Activated CD4-positive, alpha-beta T cell treated with anti-CD3 and anti-CD28 coated beads for 48 hours (primary cell): ENCODE data around the gene ACIN1.
"Not testable (repeated sequence)": the region's sequence is repeated elsewhere in the genome, so short reads cannot be mapped to it uniquely, and the experiment has no call there.

Source experiments
- DNase-seq: peaks from one replicate; pipeline ENCODE4 v3.0.0-alpha.2; 2020

The ACIN1 gene

GRCh38 chr14:23040100-23040499, 54.8 kb downstream of the ACIN1 start:
- no peak for DNase-seq

- DNase-seq, result no peak
Observed at GRCh38 chr14:23035303-23036144, 59.4 kb downstream of the ACIN1 start.

- peak; percentile 92 for DNase-seq
Observed at GRCh38 chr14:23034498-23035302, 60.2 kb downstream of the ACIN1 start, which contains the start of gene PSMB5. TSS of gene PSMB5 (minus strand) at chr14:23034900. CDS start at chr14:23034881, 19 bp downstream.

- DNase-seq, result no peak
Observed at GRCh38 chr14:23033801-23034497, 61.0 kb downstream of the ACIN1 start.

GRCh38 chr14:23033251-23033727, 61.6 kb downstream of the ACIN1 start:
- no peak for DNase-seq

- no peak for DNase-seq
Observed at GRCh38 chr14:23030936-23031335, 64.0 kb downstream of the ACIN1 start.

- DNase-seq, result no peak
Observed at GRCh38 chr14:23028799-23029198, 66.1 kb downstream of the ACIN1 start.

- DNase-seq, result peak; percentile 43
Observed at GRCh38 chr14:23025151-23025814, 69.7 kb downstream of the ACIN1 start.

- DNase-seq, result no peak
Observed at GRCh38 chr14:23024612-23025075, 70.3 kb downstream of the ACIN1 start.

- DNase-seq, result no peak
Observed at GRCh38 chr14:23023795-23024152, 71.2 kb downstream of the ACIN1 start.

- DNase-seq, result no peak
Observed at GRCh38 chr14:23023022-23023794, 71.7 kb downstream of the ACIN1 start.

- DNase-seq, result no peak
Observed at GRCh38 chr14:23021889-23022442, 73.0 kb downstream of the ACIN1 start.

- DNase-seq, result no peak
Observed at GRCh38 chr14:23021434-23021833, 73.5 kb downstream of the ACIN1 start.

- no peak for DNase-seq
Observed at GRCh38 chr14:23020143-23021128, 74.5 kb downstream of the ACIN1 start.

GRCh38 chr14:23018107-23018506, 76.8 kb downstream of the ACIN1 start:
- DNase-seq, result no peak

- DNase-seq, result no peak
Observed at GRCh38 chr14:23017091-23017490, 77.8 kb downstream of the ACIN1 start.

- DNase-seq, result no peak
Observed at GRCh38 chr14:23015618-23016017, 79.3 kb downstream of the ACIN1 start.

GRCh38 chr14:23013749-23014054, 81.2 kb downstream of the ACIN1 start:
- not testable (repeated sequence) for DNase-seq

GRCh38 chr14:23013054-23013748, 81.7 kb downstream of the ACIN1 start:
- DNase-seq, result no peak
